ENCODE data around the gene APH1B. TPM values are rescaled to one million over a fixed set of nuclear protein-coding genes. Genes with fewer than 3 reads are reported as not detected.

The APH1B gene
- total and polyA plus RNA-seq, 9 of the 15 experiments (the other 6 are each of a cell fraction or from before 2014, with no cell fraction given): 5.1 to 9.7 (median 7.0) TPM

DNA sequence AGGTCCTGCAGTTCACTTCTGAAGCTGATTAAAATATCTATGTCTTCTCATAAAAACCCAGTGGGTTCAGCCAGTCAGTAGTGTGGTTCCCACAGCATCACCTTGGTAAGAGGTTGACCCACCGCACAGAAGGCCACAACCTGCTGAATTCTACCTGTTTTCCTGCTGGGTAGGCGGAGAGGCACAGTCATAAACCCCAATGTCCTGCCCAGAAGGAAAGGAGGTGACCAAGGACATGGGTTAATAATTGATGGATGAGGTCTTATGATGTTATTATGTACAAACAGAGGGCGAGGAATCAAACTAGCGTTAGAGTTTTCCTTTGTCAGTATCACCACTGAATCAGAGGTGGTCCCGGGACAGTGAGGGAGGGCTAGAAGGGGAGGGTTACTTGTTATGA lies 76.5 kb downstream of the APH1B start (continued):
- TF ChIP-seq, protein P1, sequence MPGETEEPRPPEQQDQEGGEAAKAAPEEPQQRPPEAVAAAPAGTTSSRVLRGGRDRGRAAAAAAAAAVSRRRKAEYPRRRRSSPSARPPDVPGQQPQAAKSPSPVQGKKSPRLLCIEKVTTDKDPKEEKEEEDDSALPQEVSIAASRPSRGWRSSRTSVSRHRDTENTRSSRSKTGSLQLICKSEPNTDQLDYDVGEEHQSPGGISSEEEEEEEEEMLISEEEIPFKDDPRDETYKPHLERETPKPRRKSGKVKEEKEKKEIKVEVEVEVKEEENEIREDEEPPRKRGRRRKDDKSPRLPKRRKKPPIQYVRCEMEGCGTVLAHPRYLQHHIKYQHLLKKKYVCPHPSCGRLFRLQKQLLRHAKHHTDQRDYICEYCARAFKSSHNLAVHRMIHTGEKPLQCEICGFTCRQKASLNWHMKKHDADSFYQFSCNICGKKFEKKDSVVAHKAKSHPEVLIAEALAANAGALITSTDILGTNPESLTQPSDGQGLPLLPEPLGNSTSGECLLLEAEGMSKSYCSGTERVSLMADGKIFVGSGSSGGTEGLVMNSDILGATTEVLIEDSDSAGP (CRISPR knock-in tag; IDR thresholded peaks at IDR 0.05): no peak
- TF ChIP-seq ZNF3 (CRISPR knock-in tag; IDR thresholded peaks at IDR 0.05): no peak
- TF ChIP-seq, protein P2, sequence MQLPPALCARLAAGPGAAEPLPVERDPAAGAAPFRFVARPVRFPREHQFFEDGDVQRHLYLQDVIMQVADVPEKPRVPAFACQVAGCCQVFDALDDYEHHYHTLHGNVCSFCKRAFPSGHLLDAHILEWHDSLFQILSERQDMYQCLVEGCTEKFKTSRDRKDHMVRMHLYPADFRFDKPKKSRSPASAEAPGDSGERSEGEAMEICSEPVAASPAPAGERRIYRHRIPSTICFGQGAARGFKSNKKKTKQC (CRISPR knock-in tag; IDR thresholded peaks at IDR 0.05): no peak
- no peak for TF ChIP-seq BCL6 (CRISPR knock-in tag; IDR thresholded peaks at IDR 0.05)
- no peak for TF ChIP-seq WHSC1 (IDR thresholded peaks at IDR 0.05; ENCODE audit: low read length)
- TF ChIP-seq RAD51 (IDR thresholded peaks at IDR 0.05; ENCODE audit: borderline replicate concordance, low read depth): no peak

DNA sequence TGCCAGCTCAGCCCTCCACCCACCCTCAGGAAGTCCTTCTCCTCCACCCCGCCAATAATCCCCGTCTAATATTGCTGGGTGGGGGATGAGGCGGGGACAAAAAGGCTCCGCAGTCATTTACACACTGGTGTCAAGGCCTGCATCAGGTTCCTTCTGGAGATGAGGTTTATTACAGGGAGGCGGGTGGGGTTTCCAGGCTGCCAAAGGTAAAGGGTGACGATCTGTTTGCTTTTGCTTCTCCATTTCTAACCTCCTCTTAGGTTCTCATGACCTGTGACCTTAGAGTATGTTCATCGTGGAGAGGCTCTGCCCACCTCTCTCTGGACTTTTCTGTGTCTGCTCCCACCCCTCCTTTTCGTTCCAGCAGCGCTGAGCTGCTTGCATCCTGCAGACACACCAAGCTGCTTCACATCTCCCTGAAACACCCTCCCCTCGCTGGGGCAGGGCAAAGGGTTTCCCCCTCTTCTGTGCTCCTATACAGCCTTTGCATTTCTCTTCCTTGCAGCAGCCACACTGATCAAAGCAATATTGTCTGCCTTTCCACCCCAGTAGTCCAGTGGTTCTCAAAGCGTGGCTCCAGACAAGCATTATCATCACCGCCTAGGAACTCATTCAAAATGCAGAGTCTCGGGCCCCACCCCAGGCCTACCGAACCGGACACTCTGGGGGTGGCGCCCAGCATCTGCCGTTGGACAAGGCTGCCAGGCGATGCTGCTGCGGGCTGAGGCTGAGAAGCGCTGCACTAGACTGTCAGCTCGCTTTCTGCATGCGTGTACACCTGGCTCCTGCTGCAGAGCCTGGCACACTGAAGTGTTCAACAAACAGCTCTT lies 77.6 kb downstream of the APH1B start:
- 52% methylated on average over 22 of the region's 22 CpGs for WGBS (ENCODE audit: insufficient coverage, low coverage, missing lambda C conversion rate)
- no TSS peak for BruUV-seq (replicated peaks)
- TF ChIP-seq, protein P3, sequence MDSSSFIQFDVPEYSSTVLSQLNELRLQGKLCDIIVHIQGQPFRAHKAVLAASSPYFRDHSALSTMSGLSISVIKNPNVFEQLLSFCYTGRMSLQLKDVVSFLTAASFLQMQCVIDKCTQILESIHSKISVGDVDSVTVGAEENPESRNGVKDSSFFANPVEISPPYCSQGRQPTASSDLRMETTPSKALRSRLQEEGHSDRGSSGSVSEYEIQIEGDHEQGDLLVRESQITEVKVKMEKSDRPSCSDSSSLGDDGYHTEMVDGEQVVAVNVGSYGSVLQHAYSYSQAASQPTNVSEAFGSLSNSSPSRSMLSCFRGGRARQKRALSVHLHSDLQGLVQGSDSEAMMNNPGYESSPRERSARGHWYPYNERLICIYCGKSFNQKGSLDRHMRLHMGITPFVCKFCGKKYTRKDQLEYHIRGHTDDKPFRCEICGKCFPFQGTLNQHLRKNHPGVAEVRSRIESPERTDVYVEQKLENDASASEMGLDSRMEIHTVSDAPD (CRISPR knock-in tag; IDR thresholded peaks at IDR 0.05): no peak
- no peak for TF ChIP-seq ZNF3 (CRISPR knock-in tag; IDR thresholded peaks at IDR 0.05)
- TF ChIP-seq SMAD4 (CRISPR knock-in tag; conservative IDR thresholded peaks at IDR 0.05): no peak
- TF ChIP-seq ZNF444 (CRISPR knock-in tag; IDR thresholded peaks at IDR 0.05): no peak
- no peak for TF ChIP-seq NFATC3 (IDR thresholded peaks at IDR 0.05)
- no peak for TF ChIP-seq ZNF76 (CRISPR knock-in tag; IDR thresholded peaks at IDR 0.05; ENCODE audit: borderline replicate concordance)
- no peak for TF ChIP-seq GABPB2 (CRISPR knock-in tag; conservative IDR thresholded peaks at IDR 0.05)
- TF ChIP-seq, protein P4, sequence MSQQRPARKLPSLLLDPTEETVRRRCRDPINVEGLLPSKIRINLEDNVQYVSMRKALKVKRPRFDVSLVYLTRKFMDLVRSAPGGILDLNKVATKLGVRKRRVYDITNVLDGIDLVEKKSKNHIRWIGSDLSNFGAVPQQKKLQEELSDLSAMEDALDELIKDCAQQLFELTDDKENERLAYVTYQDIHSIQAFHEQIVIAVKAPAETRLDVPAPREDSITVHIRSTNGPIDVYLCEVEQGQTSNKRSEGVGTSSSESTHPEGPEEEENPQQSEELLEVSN (IDR thresholded peaks at IDR 0.05; ENCODE audit: borderline replicate concordance in 1 of 2, extremely low read depth in 1 of 2, insufficient read depth in 1 of 2, insufficient read length in 1 of 2, low read depth in 1 of 2, low read length in 1 of 2, poor library complexity in 1 of 2, severe bottlenecking in 1 of 2): no peak
- no peak for TF ChIP-seq SNIP1 (IDR thresholded peaks at IDR 0.05; ENCODE audit: low read depth)

More for the DNA sequence above, 77.6 kb downstream of the APH1B start:
- ATAC-seq: no peak
- no peak overlapping the region for H3K9ac ChIP-seq (ENCODE audit: insufficient read depth in 1 of 2, low read depth in 2 of 2, low read length in 2 of 2)
- H3K27ac ChIP-seq (ENCODE audit: extremely low read depth, low read depth, low read length): no peak overlapping the region
- H3K9me3 ChIP-seq (replicated peaks; ENCODE audit: control insufficient read depth, insufficient read depth, low read depth, low read length): no peaks in the 10 kb centered on the region
- no peaks in the 10 kb centered on the region for H4K20me1 ChIP-seq (replicated peaks; ENCODE audit: control insufficient read depth, insufficient read depth, low read length)
- peaks cover 6 to 7% of the 10 kb centered on the region in 2 experiments; a peak in 4 of 5 replicates for H3K4me1 ChIP-seq (replicated peaks in 1 of 2; ENCODE audit: control insufficient read depth in 2 of 2, insufficient read depth in 2 of 2, low read length in 2 of 2)
- H3K36me3 ChIP-seq (ENCODE audit: control insufficient read depth, insufficient read depth, low read length): no peaks in the 10 kb centered on the region
- H3K9me1 ChIP-seq (ENCODE audit: control insufficient read depth, insufficient read depth, low read length): no peaks in the 10 kb centered on the region
- H3K27me3 ChIP-seq (ENCODE audit: control insufficient read depth in 2 of 2, insufficient read depth in 2 of 2, low read length in 2 of 2): no peaks in the 10 kb centered on the region
- no peak for FAIRE-seq
- H3K79me2 ChIP-seq (ENCODE audit: control insufficient read depth, insufficient read depth, low read length): no peaks in the 10 kb centered on the region
- no peak for DNase-seq (ENCODE audit: extremely low read depth in 1 of 4, low spot score in 3 of 4)
- no peak overlapping the region for H3K4me2 ChIP-seq (ENCODE audit: insufficient read depth, low read length)
- ChIA-PET CTCF (ENCODE audit: low intra/inter-chr PET ratio) (no interaction called here), POLR2A (interaction anchor here (0.6 kb wide), 1 partner anchor 15 kb away, joined by 3 read pairs; no protein-coding TSS in a partner anchor)
- H3K4me3 ChIP-seq: no peak overlapping the region
- intact Hi-C loops (cut with micrococcal nuclease): no loop called here
- in situ Hi-C loops (cut with MboI): no loop called here
- H2AFZ ChIP-seq (ENCODE audit: low read depth, low read length): peak overlapping the region; percentile 19; the same call in 1 of the 2 replicates
